Neural cell (in vitro differentiated cells): ENCODE data around the gene SUPT3H. TPM values are rescaled to one million over a fixed set of nuclear protein-coding genes. Genes with fewer than 3 reads are reported as not detected.

Experiments
- H2AFZ ChIP-seq: fragments of 200-600, 300-800 bp; sonication (generic), shearing (Covaris generic); 2 replicates; pipeline ENCODE4 v1.6.0; 2014; ENCODE audit warnings: low read depth, mild to moderate bottlenecking, antibody characterized with exemption, low read length, moderate library complexity
- H3F3A ChIP-seq: fragments of 200-600 bp; shearing (Covaris generic); 2 replicates; pipeline ENCODE4 v1.6.1; 2016; ENCODE audit warnings: mild to moderate bottlenecking, moderate library complexity, mixed read lengths, antibody characterized with exemption, low read length; ENCODE audit not compliant: insufficient read depth, poor library complexity, severe bottlenecking
- H3K27ac ChIP-seq: fragments of 200-600, 300-800 bp; sonication (generic), shearing (Covaris generic); 2 replicates; pipeline ENCODE4 v1.5.1; 2014; ENCODE audit warnings: mild to moderate bottlenecking, low read length, moderate library complexity
- H3K27me3 ChIP-seq: fragments of 300-800, 200-600 bp; sonication (generic), shearing (Covaris generic); 2 replicates; pipeline ENCODE4 v1.6.0; 2014; ENCODE audit warnings: mild to moderate bottlenecking, low read depth, low read length, moderate library complexity; ENCODE audit not compliant: insufficient read depth
- H3K36me3 ChIP-seq: fragments of 300-800, 200-600 bp; sonication (generic), shearing (Covaris generic); 2 replicates; pipeline ENCODE4 v1.5.1; 2014; ENCODE audit warnings: mild to moderate bottlenecking, antibody characterized with exemption, low read length, moderate library complexity; ENCODE audit not compliant: insufficient read depth
- H3K4me2 ChIP-seq: fragments of 300-800, 200-600 bp; sonication (generic), shearing (Covaris generic); 2 replicates; pipeline ENCODE4 v1.6.0; 2014; ENCODE audit warnings: mild to moderate bottlenecking, low read length
- H3K4me3 ChIP-seq: fragments of 300-800, 200-600 bp; sonication (generic), shearing (Covaris generic); 2 replicates; pipeline ENCODE4 v1.5.1; 2014; ENCODE audit warnings: mild to moderate bottlenecking, low read length, moderate library complexity
- H3K79me2 ChIP-seq: fragments of 200-600 bp; shearing (Covaris generic); replicated peaks from 2 replicates; pipeline ENCODE4 v1.6.0; 2014; ENCODE audit warnings: mild to moderate bottlenecking, low read length, moderate library complexity; ENCODE audit not compliant: insufficient read depth
- H3K9ac ChIP-seq: fragments of 300-800, 200-600 bp; sonication (generic), shearing (Covaris generic); 2 replicates; pipeline ENCODE4 v1.6.1; 2016; ENCODE audit warnings: mild to moderate bottlenecking, low read length, mixed read lengths
- H3K9me2 ChIP-seq: fragments of 200-600 bp; shearing (Covaris generic); 2 replicates; pipeline ENCODE4 v1.6.1; 2016; ENCODE audit warnings: mild to moderate bottlenecking, low read length, mixed read lengths; ENCODE audit not compliant: insufficient read depth
- H3K9me3 ChIP-seq: fragments of 200-600, 300-800 bp; sonication (generic), shearing (Covaris generic); 2 replicates; pipeline ENCODE4 v1.6.1; 2016; ENCODE audit warnings: mild to moderate bottlenecking, mixed run types, low read length, moderate library complexity, mixed read lengths
- H4K20me1 ChIP-seq: fragments of 200-600 bp; shearing (Covaris generic); 2 replicates; pipeline ENCODE4 v1.6.1; 2016; ENCODE audit warnings: mild to moderate bottlenecking, mixed run types; ENCODE audit not compliant: insufficient read depth
- CTCF ChIP-seq: fragments of 450-650 bp; IDR thresholded peaks from 2 replicates; pipeline ENCODE4 v1.5.1; 2014; ENCODE audit warnings: antibody characterized with exemption, mild to moderate bottlenecking, moderate library complexity; ENCODE audit not compliant: poor library complexity, severe bottlenecking
- EP300 ChIP-seq: fragments of 450-650 bp; conservative IDR thresholded peaks from 2 replicates; pipeline ENCODE4 v1.6.1; 2014; ENCODE audit warnings: antibody characterized with exemption, mild to moderate bottlenecking, moderate library complexity; ENCODE audit not compliant: poor library complexity, severe bottlenecking
- EZH2 ChIP-seq: fragments of 200-600, 300-800 bp; shearing (Covaris generic), sonication (generic); IDR thresholded peaks from 2 replicates; pipeline ENCODE4 v1.6.1; 2014; ENCODE audit warnings: antibody characterized with exemption, low read length, borderline replicate concordance, mild to moderate bottlenecking; ENCODE audit not compliant: insufficient read depth, poor library complexity, severe bottlenecking
- MXI1 ChIP-seq: fragments of 450-650 bp; conservative IDR thresholded peaks from 2 replicates; pipeline ENCODE4 v1.6.1; 2014; ENCODE audit warnings: antibody characterized with exemption, mild to moderate bottlenecking; ENCODE audit not compliant: poor library complexity, severe bottlenecking
- POLR2AphosphoS5 ChIP-seq: IDR thresholded peaks from 2 replicates; pipeline ENCODE4 v1.6.1; 2012
- RAD21 ChIP-seq: fragments of 450-650 bp; conservative IDR thresholded peaks from 2 replicates; pipeline ENCODE4 v1.6.1; 2014; ENCODE audit warnings: antibody characterized with exemption, mild to moderate bottlenecking, moderate library complexity
- REST ChIP-seq: IDR thresholded peaks from 2 replicates; pipeline ENCODE4 v1.6.1; 2012; ENCODE audit warnings: borderline replicate concordance
- SMC3 ChIP-seq: fragments of 450-650 bp; conservative IDR thresholded peaks from 2 replicates; pipeline ENCODE4 v1.6.1; 2014; ENCODE audit warnings: antibody characterized with exemption, mild to moderate bottlenecking, moderate library complexity; ENCODE audit not compliant: poor library complexity
- TAF1 ChIP-seq: IDR thresholded peaks from 2 replicates; pipeline ENCODE4 v1.6.1; 2012; ENCODE audit warnings: low read depth
- polyA plus RNA-seq: library from polyadenylated mRNA; depleted of rRNA; stranded (reverse); fragments of >200 nt; gene quantifications from 2 replicates; pipeline ENCODE4 v1.2.3, GENCODE V29; 2014

Gene SUPT3H
- polyA plus RNA-seq, 1 donor from 2014 or later: 6.8 TPM

GRCh38 chr6:45415788-45416518 is 38.2 kb upstream of the SUPT3H start:
- H3F3A ChIP-seq: no peaks in the 10 kb centered on the region
- H3K36me3 ChIP-seq: no peaks in the 10 kb centered on the region
- H3K9me3 ChIP-seq: no peaks in the 10 kb centered on the region
- H3K9ac ChIP-seq: no peak overlapping the region
- H3K27me3 ChIP-seq: peaks cover 47% of the 10 kb centered on the region
- H3K79me2 ChIP-seq: no peaks in the 10 kb centered on the region
- no peak overlapping the region for H3K4me2 ChIP-seq
- TF ChIP-seq MXI1 (no peak), RAD21 (no peak), EP300 (no peak), TAF1 (no peak), SMC3 (no peak), REST (no peak), CTCF (no peak), EZH2 (no peak), POLR2AphosphoS5 (no peak)
- H3K9me2 ChIP-seq: no peaks in the 10 kb centered on the region
- no peak overlapping the region for H3K27ac ChIP-seq
- no peaks in the 10 kb centered on the region for H4K20me1 ChIP-seq
- H2AFZ ChIP-seq: no peak overlapping the region
- no peak overlapping the region for H3K4me3 ChIP-seq

- TF ChIP-seq POLR2AphosphoS5: no peak
- no peak for TF ChIP-seq SMC3
- no peak for TF ChIP-seq EP300
- TF ChIP-seq EZH2: no peak
- no peak for TF ChIP-seq MXI1
- no peak for TF ChIP-seq REST
- no peak for TF ChIP-seq RAD21
- TF ChIP-seq TAF1: no peak
- TF ChIP-seq CTCF: no peak
- Histone ChIP-seq H3K79me2 (no peaks in the 10 kb centered on the region), H3K27ac (no peak overlapping the region), H2AFZ (no peak overlapping the region), H3K4me3 (no peak overlapping the region), H4K20me1 (no peaks in the 10 kb centered on the region), H3K9me2 (no peaks in the 10 kb centered on the region), H3K9me3 (no peaks in the 10 kb centered on the region), H3F3A (no peaks in the 10 kb centered on the region), H3K4me2 (no peak overlapping the region), H3K36me3 (no peaks in the 10 kb centered on the region), H3K27me3 (peaks cover 41% of the 10 kb centered on the region), H3K9ac (no peak overlapping the region)
These were observed 37.6 kb upstream of the SUPT3H start for GRCh38 chr6:45415315-45415714.
